ENCODE measurements around the gene MROH8.
A peak's percentile ranks its signal among the peaks of the same experiment; 100 is the strongest.
"Not testable (repeated sequence)": the region's sequence is repeated elsewhere in the genome, so short reads cannot be mapped to it uniquely, and the experiment has no call there.

MROH8 gene

GRCh38 chr20:37152284-37152683 lies 27.1 kb downstream of the MROH8 start:
- no peak for DNase-seq

DNA sequence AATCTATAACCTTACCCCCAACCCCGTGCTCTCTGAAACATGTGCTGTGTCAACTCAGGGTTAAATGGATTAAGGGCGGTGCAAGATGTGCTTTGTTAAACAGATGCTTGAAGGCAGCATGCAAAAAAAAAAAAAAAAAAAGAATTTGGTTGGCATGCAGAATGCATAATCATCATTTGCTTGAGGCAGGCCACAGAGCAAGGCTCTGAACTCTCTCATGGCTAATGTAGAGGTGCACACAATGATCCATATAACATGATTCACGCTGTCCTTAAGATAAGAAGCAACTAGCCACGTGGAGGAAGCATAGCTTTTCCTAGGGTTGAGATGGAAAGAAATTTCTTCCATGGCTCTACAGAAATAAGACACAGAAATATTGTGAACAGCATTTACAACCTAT lies 27.8 kb downstream of the MROH8 start:
- DNase-seq, result no peak

DNA sequence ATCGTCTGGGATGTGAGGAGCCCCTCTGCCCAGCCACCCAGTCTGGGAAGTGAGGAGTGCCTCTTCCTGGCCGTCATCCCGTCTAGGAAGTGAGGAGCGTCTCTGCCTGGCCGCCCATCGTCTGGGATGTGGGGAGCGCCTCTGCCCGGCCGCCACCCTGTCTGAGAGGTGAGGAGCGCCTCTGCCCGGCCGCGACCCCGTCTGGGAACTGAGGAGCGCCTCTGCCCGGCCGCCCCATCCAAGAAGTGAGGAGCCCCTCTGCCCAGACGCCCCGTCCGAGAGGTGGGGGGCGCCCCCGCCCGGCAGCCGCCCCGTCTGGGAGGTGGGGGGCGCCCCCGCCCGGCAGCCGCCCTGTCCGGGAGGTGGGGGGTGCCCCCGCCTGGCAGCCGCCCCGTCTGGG lies 28.5 kb downstream of the MROH8 start:
- not testable (repeated sequence) for DNase-seq

DNA sequence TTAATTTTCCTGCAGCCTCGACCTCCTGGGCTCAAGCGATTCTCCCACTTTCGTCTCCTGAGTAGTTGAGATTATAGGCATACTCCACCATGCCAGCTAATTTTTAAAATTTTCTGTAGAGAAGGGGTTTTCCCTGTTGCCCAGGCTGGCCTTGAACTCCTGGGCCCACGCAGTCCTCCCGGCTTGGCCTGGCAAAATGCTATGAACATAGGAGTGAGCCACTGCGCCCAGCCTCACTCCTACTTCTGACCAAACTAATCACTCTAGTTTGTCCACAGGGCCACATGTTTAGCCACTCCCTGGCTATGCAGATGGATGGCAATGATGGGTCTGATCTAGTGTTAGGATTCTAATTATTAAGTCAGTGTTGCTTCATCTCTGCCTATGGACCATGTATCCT lies 32.1 kb downstream of the MROH8 start:
- no peak for DNase-seq

DNA sequence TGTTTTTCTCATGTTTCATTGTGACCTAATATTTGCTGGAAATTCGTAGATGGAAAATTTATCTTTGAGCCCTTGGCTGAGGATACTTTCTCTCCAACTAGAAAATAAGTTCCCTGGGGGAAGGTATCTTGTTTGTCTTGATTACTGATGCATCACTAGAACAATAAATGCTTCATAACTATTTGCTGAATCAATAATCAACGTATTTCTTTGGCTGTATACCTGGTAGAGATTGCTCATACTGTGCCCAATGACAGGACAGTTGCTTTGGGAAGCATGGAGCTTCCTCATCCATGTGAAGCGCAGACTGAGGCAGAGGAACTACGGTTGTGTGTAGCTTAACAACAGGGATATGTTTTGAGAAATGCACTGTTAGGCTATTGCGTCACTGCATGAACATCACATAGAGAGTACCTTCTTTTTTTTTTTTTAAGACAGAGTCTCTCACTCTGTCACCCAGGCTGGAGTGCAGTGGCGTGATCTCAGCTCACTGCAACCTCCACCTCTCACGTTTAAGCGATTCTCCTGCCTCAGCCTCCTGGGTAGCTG lies 34.4 kb downstream of the MROH8 start:
- no peak for DNase-seq

DNA sequence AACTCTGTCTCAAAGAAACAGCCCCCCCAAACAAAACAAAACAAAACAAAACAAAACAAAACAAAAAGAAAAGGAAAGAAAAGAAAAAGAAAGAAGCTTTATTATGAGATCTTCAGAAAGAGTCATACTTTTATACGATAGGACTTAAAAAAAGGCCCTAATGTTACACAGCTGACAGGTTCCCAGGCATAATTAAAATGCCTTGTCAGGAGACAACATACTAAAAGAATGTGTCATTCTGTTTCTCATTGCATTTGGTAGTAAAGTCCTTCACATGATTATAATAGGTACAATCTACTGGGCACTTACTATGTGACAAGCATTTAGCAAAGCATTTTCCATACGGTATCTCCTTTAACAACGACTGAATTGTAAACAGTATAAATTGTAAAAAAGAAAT lies 36.6 kb downstream of the MROH8 start:
- DNase-seq, result no peak

DNA sequence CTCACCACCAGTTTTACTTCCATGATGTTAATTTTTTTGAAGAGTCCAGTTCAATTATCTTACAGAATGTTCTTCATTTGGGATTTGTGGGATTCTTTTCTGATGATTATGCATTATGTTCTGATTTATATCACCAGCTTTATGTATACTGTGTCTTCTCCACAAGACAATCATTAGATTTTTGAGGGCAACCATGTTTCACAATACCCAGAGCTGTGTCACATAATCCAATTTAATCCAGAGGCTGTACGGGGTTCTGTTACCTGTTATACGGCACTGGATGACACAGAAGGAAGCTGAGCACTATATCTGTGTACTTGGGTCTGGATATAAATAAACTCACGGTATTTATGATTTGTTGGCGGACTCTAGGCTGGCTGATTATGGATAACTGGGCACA lies 41.8 kb downstream of the MROH8 start:
- no peak for DNase-seq

- DNase-seq, result no peak
Measured at GRCh38 chr20:37133952-37134351, 45.4 kb downstream of the MROH8 start.

DNA sequence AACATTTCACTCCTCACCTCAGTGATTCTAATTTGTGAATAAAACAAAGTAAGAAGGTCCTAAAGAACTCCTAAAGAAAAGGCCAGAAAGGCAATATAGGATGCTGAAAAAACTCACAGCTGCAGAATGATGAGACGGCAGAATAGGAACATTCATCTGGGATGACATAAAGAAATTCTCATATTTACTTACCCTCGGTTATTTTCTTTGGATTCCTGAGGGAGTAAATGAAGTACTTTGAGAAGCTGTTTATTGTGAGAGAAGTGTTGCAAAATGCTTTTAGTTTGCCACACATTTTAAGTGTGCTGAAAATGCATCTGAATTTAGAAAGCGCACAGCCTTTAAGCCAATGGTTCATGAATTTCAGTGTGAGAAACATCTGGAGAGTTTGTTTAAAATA lies 47.9 kb downstream of the MROH8 start:
- no peak for DNase-seq

DNA sequence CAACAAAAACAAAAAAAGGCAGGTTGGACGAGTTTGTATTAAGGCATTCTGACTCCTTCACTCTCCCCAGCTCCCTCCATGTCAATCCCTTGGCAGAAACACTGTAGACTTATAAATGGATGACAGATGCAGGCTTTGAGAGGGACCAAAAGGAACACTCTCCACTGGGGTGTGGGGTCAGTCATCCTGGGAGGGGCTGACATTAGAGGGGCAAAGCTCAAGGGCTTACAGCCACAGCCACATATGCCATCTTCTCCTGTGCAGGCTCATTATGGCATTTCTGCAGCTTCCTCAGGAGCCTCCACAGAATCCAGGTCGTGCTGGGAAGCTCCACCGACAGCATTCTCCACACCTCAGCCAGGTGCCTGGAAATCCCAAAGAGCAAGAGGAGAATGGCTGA lies 50.5 kb downstream of the MROH8 start:
- DNase-seq, result no peak

DNA sequence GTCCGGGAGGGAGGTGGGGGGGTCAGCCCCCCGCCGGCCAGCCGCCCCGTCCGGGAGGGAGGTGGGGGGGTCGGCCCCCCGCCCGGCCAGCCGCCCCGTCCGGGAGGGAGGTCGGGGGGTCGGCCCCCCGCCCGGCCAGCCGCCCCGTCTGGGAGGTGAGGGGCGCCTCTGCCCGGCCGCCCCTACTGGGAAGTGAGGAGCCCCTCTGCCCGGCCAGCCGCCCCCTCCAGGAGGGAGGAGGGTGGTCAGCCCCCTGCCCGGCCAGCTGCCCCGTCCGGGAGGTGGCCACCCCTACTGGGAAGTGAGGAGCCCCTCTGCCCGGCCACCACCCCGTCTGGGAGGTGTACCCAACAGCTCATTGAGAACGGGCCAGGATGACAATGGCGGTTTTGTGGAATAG lies 53.1 kb downstream of the MROH8 start:
- not testable (repeated sequence) for DNase-seq

GRCh38 chr20:37123441-37123840 lies 55.9 kb downstream of the MROH8 start:
- no peak for DNase-seq

DNA sequence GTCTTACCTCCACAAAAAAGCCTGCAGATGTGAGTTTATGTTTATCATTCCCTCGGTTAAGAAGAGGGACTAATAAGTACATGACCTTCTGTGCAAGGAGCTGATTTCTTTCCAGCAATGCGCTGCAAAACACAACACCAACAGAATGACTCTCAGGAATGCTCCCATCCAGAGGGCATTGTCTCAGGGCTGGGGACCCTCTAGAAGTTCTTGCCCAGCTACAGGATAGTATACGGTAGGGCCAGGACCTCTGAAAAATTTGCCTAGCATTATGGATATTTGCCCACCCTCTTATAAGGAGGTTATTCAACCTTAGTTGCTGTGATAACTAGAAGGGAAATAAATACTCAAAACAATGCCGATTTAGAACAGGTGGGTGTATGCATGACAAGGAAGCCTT lies 58.9 kb downstream of the MROH8 start:
- DNase-seq, result no peak

DNA sequence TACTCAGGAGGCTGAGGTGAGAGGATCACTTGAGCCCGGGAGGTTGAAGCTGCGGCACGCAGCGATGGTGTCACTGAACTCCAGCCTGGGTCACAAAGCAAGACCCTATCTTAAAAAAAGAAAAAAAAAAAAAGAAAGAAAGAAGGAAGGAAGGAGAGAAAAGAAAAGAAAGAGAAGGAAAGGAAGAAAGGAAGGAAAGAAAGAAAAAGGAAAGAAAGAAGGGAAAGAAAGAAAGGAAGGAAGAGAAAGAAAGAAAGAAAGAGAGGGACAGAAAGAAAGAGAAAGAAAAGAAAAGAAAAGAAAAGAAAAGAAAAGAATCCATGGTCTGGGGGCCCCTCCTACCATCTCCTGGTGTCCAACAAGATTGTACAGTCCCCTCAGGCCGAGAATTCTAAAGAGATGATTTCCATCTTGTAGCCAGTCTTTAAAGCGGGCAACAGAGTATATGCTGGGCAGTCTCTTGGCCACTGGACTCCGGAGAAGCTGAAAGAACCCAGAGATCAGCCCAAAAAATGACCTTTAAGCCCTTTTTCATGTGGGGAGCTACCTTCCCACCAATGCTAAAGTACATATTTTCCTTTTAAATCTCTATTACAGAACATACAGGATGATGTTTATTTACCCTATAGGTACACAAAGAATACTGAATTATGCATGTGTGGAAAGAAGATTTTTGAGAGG lies 59.9 kb downstream of the MROH8 start:
- DNase-seq, result no peak

DNA sequence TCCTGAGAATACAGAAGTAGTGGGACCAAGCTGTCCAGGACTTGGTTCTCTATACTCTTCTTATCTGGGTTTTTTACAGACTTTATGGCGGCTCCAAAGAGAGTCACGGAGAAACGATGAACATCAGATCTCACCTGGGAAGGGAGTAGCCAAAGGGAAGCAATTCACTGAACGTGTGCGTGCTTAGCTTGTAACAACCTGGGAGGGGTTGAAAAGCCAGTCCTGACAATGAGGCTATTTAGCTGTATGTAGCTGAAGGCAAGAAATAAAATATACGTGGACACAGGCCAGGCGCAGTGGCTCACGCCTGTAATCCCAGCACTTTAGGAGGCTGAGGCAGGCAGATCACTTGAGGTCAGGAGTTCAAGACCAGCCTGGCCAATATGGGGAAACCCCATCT lies 65.3 kb downstream of the MROH8 start:
- no peak for DNase-seq

GRCh38 chr20:37111926-37112455 lies 67.4 kb downstream of the MROH8 start:
- DNase-seq, result no peak

DNA sequence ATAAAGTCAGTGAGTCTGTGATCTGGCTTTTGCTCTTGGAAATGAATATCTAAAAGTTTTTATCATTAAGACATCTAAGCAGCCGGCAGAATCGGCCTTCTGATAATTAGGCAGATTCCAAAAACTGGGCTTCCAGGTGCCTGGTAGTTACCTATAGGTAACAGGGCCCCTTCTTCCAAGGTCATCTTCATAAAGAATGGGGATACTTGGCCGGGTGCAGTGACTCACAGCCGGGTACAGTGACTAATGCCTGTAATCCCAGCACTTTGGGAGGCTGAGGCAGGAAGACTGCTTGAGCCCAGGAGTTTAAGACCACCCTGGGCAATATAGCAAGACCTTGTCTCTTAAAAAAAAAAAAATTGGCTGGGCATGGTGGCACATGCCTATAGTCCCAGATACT lies 70.7 kb downstream of the MROH8 start:
- DNase-seq, result no peak

DNA sequence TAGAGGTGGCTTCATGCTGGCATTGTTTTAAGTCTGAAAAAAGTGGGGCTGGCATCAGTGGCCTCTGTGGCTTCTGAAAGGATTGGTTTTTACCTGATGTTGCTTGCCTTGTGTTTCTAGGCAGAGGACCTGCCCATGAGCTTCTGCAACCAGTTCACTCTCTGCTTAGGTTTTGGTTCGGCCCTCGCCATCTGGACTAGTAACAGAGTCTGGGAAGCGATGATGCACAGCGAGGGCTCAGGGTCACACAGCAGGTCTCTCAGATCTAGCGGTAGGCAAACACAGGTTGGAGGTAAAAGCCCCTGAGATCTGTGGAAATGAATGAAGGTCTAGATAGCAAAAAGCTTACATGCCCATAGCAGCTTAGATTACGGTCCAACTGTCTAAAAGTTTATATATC lies 76.8 kb downstream of the MROH8 start:
- DNase-seq, result no peak

DNA sequence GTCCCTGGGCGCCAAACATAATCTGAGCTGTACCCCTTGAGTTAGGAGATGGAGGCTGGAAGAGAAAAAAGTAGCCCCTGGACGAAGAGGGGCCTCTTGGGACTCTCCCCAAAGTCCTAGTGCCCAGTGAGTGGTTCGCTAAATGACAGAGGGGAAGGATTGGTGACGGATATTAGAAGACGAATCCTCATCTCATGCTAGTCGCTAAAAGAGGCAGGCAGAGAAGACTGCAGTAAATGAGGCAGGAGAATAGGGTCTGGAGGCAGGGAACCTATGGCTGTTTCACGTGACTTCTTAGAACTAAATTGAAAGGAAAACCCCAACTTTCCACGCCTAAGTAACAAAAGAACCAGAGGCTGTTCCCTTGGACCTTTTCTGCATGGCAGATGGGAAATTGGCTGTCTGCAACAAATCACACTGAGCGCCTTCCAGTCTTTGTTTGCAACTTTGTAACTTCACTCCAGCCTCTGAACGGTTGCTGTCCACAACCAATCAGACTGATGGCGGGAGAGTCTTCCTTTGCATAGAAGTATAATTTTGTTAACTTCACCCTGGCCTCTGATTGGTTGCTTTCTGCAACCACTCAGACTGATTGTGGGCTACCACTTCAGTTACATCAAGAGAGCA lies 82.8 kb downstream of the MROH8 start:
- DNase-seq, result no peak

DNA sequence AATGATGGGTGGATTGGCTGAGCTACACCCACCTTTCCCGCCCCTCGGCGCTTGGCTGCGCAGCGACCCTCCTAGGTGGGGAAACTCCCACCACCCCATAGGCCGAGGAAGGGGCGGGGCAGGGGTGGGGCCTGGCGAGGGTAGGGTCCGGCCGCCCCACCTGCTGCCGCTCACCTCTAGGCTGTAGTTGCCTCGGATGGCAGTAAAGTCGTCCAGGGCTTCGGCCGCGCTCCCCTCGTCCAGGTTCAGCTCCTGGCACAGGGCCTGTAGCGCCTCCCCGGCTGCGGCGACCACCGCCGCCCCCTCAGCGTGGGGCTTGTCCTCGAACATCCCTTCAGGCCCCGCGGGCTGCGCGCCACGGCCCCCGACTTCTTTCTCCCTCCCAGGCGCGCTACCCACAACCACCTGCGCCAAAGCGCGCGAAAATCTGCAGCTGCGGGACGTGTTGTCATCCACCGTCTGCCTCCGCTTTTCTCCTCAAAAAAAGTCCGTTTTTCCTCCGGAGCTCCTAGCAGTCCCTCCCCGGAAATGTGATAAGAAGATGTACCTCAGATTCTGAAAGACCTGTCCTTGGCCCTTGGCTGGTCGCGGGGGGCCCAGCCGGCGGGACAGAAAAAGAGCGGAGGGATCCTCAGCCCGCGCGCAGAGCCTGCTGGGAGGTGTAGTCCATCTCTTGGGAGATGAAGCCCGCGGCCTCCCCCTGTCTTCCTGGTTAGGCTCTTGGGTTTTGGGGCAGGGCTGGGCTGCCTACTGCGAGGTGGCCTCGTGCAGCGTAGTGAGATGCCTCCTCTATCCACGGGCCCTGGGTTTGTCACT lies 83.5 kb downstream of the MROH8 start, which contains the start of gene RBL1:
Gene RBL1 (minus strand): TSS at position 399 of the 816 bp plus-strand sequence. CDS start 69 bp downstream, at position 330.
- DNase-seq, result peak; percentile 88

- peak; percentile 63 for DNase-seq
Measured at GRCh38 chr20:37095108-37095598, 84.2 kb downstream of the MROH8 start.

GRCh38 chr20:37090407-37090806 lies 88.9 kb downstream of the MROH8 start:
- no peak for DNase-seq

- DNase-seq, result peak; percentile 53
Measured at GRCh38 chr20:37081717-37082289, 97.5 kb downstream of the MROH8 start.

Measured in CD4-positive, alpha-beta T cell treated with Interleukin-12 subunit alpha and Interleukin-12 subunit beta, for 1 hour (primary cell).